Endothelial cell of umbilical vein (primary cell): ENCODE measurements around the gene TAF7. TPM values are rescaled to one million over a fixed set of nuclear protein-coding genes. Genes with fewer than 3 reads are reported as not detected.

Experiments
- BruUV-seq: library from RNA; stranded (reverse); fragments of 400-500 nt; replicated peaks from 2 replicates; lab custom pipeline; 2021; lab: Mats Ljungman, UMichigan
- CTCF ChIA-PET: fragments of 300-600, 350-600 bp; sonication (Branson Sonifier 250); formaldehyde crosslinking; loops from one replicate; lab custom pipeline; 2021; ENCODE audit warnings: antibody characterized with exemption, inconsistent platforms; lab: Charles Lee
- POLR2A ChIA-PET: fragments of 300-600, 350-600 bp; sonication (Branson Sonifier 250); formaldehyde crosslinking; loops from one replicate; lab custom pipeline; 2021; ENCODE audit warnings: antibody characterized with exemption, inconsistent platforms; lab: Charles Lee
- DNase-seq: peaks from one replicate; pipeline ENCODE4 v3.0.0-alpha.2; 2011; ENCODE audit warnings: low read depth, low spot score
- FAIRE-seq: peaks from 2 replicates; lab custom pipeline; 2011; peaks lifted over from hg19 to GRCh38; lab: Jason Lieb, UNC
- H2AFZ ChIP-seq: 2 replicates; pipeline ENCODE4 v1.6.0; 2012; ENCODE audit warnings: low read depth, low read length, control low read depth, inconsistent platforms
- H3K27ac ChIP-seq: 2 replicates; pipeline ENCODE4 v1.5.1; 2011; ENCODE audit warnings: low read depth, mild to moderate bottlenecking, control low read depth, low read length, moderate library complexity; ENCODE audit not compliant: insufficient read depth
- H3K27me3 ChIP-seq, 2 experiments: 2 replicates each; pipeline versions ENCODE4 v1.6.0 to v1.6.1; 2011; ENCODE audit warnings: low read length in 2 of 2, mixed read lengths in 1 of 2; ENCODE audit not compliant: control insufficient read depth in 2 of 2, insufficient read depth in 2 of 2
- H3K36me3 ChIP-seq, 2 experiments: 2 replicates in 1 of 2; 3 replicates in 1 of 2; pipeline ENCODE4 v1.5.1; 2011; ENCODE audit warnings: low read length in 2 of 2, mild to moderate bottlenecking in 1 of 2, moderate library complexity in 1 of 2; ENCODE audit not compliant: control insufficient read depth in 2 of 2, insufficient read depth in 2 of 2; ENCODE audit errors: extremely low read depth in 1 of 2
- H3K4me1 ChIP-seq: 3 replicates; pipeline ENCODE4 v1.5.1; 2011; ENCODE audit warnings: mild to moderate bottlenecking, low read length; ENCODE audit not compliant: control insufficient read depth, insufficient read depth; ENCODE audit errors: extremely low read depth
- H3K4me2 ChIP-seq: 2 replicates; pipeline ENCODE4 v1.6.1; 2011; ENCODE audit warnings: low read length, control low read depth, mixed read lengths; ENCODE audit not compliant: insufficient read depth
- H3K4me3 ChIP-seq, 3 experiments: fragments of 200-600 bp in 1 of 3; sonication (generic), shearing (Covaris generic) in 1 of 3; replicated peaks in 1 of 3; 2 replicates each; pipeline ENCODE4 v1.5.1; 2011 to 2016; ENCODE audit warnings: control low read depth in 3 of 3, low read length in 3 of 3, mild to moderate bottlenecking in 2 of 3, inconsistent platforms in 1 of 3, low read depth in 1 of 3, moderate library complexity in 1 of 3; ENCODE audit not compliant: insufficient read depth in 1 of 3
- H3K79me2 ChIP-seq: 2 replicates; pipeline ENCODE4 v1.6.0; 2012; ENCODE audit warnings: low read length, inconsistent platforms; ENCODE audit not compliant: control insufficient read depth, insufficient read depth
- H3K9ac ChIP-seq: replicated peaks from 2 replicates; pipeline ENCODE3; 2011; ENCODE audit warnings: low read length, control low read depth; ENCODE audit not compliant: insufficient read depth; ENCODE audit errors: extremely low read depth
- H3K9me1 ChIP-seq: replicated peaks from 3 replicates; pipeline ENCODE4 v1.6.0; 2011; ENCODE audit warnings: mild to moderate bottlenecking, low read length; ENCODE audit not compliant: control insufficient read depth, insufficient read depth; ENCODE audit errors: extremely low read depth
- H3K9me3 ChIP-seq: replicated peaks from 2 replicates; pipeline ENCODE4 v1.5.1; 2012; ENCODE audit warnings: low read length, inconsistent platforms; ENCODE audit not compliant: control insufficient read depth, insufficient read depth
- H4K20me1 ChIP-seq: replicated peaks from 2 replicates; pipeline ENCODE3; 2011; ENCODE audit warnings: mild to moderate bottlenecking, low read length; ENCODE audit not compliant: control insufficient read depth, insufficient read depth; ENCODE audit errors: extremely low read depth
- EZH2 ChIP-seq: IDR thresholded peaks from 2 replicates; pipeline ENCODE4 v1.6.1; 2012; ENCODE audit warnings: borderline replicate concordance, low read depth, mild to moderate bottlenecking, moderate library complexity, low read length, inconsistent platforms; ENCODE audit not compliant: severe bottlenecking
- FOS ChIP-seq: IDR thresholded peaks from 2 replicates; pipeline ENCODE4 v1.6.1; 2011; ENCODE audit warnings: mild to moderate bottlenecking, low read length, moderate library complexity, borderline replicate concordance; ENCODE audit not compliant: insufficient read depth
- GATA2 ChIP-seq: IDR thresholded peaks from 2 replicates; pipeline ENCODE4 v1.7.0; 2011; ENCODE audit warnings: low read depth, mild to moderate bottlenecking, moderate library complexity, mixed read lengths, low read length; ENCODE audit not compliant: insufficient read length, insufficient read depth
- JUN ChIP-seq: IDR thresholded peaks from 2 replicates; pipeline ENCODE4 v1.6.1; 2011; ENCODE audit warnings: borderline replicate concordance, low read depth; ENCODE audit not compliant: insufficient read length, insufficient read depth
- MYC ChIP-seq: IDR thresholded peaks from one replicate; pipeline ENCODE4 v1.6.1; 2011; ENCODE audit warnings: mild to moderate bottlenecking, low read depth, low read length
- POLR2A ChIP-seq: IDR thresholded peaks from 2 replicates; pipeline ENCODE4 v1.6.1; 2012; ENCODE audit warnings: low read depth, mild to moderate bottlenecking, control low read depth, low read length
- POLR2AphosphoS5 ChIP-seq: IDR thresholded peaks from 2 replicates; pipeline ENCODE4 v1.6.1; 2012; ENCODE audit warnings: low read depth, mild to moderate bottlenecking, control low read depth, low read length, moderate library complexity; ENCODE audit not compliant: insufficient read depth
- dilution Hi-C: fragments of 300-500 bp; cut with MboI; formaldehyde crosslinking; loops from one replicate; pipeline ENCODE4 v1.15.0; 2019; ENCODE audit warnings: low sequenced_read_pairs; ENCODE audit not compliant: extremely low pct_ligation_motif_present
- intact Hi-C: fragments of 100-400 bp; cut with micrococcal nuclease; formaldehyde crosslinking; loops from one replicate; pipeline ENCODE4 v1.10.0; 2022
- polyA plus RNA-seq, 4 experiments: library from polyadenylated mRNA; depleted of rRNA in 3 of 4; stranded (reverse) in 3 of 4; unstranded in 1 of 4; fragments of >200 nt; gene quantifications; 2 replicates each; pipeline versions ENCODE4 v1.2.1 to v1.2.3, GENCODE V29; 2011 to 2012; ENCODE audit warnings: missing spikeins in 1 of 4
- total RNA-seq: library from RNA; stranded (reverse); gene quantifications from 2 replicates; pipeline ENCODE4 v1.2.3, GENCODE V29; 2021
- TF ChIP-seq, protein P1 (sequence below): IDR thresholded peaks from 2 replicates; pipeline ENCODE4 v1.6.1; 2011; ENCODE audit not compliant: insufficient read depth, insufficient read length
- TF ChIP-seq, protein P2 (sequence below), 2 donors: IDR thresholded peaks; 1 replicate in 1 of 2; 2 replicates in 1 of 2; pipeline ENCODE4 v1.5.1; 2011; ENCODE audit warnings: low read length in 2 of 2, mild to moderate bottlenecking in 2 of 2, moderate library complexity in 2 of 2, control low read depth in 1 of 2, inconsistent platforms in 1 of 2, low read depth in 1 of 2; ENCODE audit not compliant: insufficient read depth in 1 of 2; ENCODE audit errors: extremely low read depth in 1 of 2

The TAF7 gene
- total and polyA plus RNA-seq, 2 donors (not counting 3 experiments of a cell fraction or from before 2014, with no cell fraction given), result 21.8 to 62.0 TPM

DNA sequence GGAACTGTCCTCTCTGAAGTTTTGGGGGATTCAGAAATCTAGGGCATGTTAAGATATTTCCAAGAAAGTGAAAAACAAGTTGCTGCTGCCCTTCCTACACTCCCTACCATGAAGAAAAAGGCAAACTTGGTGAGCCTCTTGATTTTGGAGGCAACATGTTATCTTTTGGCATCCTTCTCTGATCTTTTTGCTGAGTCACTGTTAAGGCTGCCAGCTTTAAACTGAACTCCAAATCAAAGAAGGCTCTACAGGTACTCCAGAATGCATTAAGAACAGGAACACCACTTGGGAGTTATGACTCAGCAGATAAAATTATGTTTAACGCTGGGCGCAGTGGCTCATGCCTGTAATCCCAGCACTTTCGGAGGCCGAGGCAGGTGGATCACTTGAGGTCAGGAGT, 51.4 kb downstream of the TAF7 start:
- Histone ChIP-seq H3K79me2 (no peaks in the 10 kb centered on the region), H3K9ac (no peak overlapping the region), H3K27me3 (no peaks in the 10 kb centered on the region), H3K36me3 (no peaks in the 10 kb centered on the region), H2AFZ (no peak overlapping the region), H3K27ac (no peak overlapping the region), H3K9me1 (no peaks in the 10 kb centered on the region), H3K4me3 (no peak overlapping the region), H4K20me1 (no peaks in the 10 kb centered on the region), H3K4me1 (no peaks in the 10 kb centered on the region), H3K9me3 (peaks cover 3% of the 10 kb centered on the region), H3K4me2 (no peak overlapping the region)
- POLR2A ChIA-PET, result no interaction called here
- no TSS peak for BruUV-seq
- dilution Hi-C loops (no loop called here), intact Hi-C loops (no loop called here)
- FAIRE-seq, result no peak
- TF ChIP-seq POLR2A (no peak), GATA2 (no peak), MYC (no peak), FOS (no peak), POLR2AphosphoS5 (no peak), EZH2 (no peak), JUN (no peak)
- TF ChIP-seq, protein P1, sequence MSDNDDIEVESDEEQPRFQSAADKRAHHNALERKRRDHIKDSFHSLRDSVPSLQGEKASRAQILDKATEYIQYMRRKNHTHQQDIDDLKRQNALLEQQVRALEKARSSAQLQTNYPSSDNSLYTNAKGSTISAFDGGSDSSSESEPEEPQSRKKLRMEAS, result no peak
- TF ChIP-seq, protein P2, sequence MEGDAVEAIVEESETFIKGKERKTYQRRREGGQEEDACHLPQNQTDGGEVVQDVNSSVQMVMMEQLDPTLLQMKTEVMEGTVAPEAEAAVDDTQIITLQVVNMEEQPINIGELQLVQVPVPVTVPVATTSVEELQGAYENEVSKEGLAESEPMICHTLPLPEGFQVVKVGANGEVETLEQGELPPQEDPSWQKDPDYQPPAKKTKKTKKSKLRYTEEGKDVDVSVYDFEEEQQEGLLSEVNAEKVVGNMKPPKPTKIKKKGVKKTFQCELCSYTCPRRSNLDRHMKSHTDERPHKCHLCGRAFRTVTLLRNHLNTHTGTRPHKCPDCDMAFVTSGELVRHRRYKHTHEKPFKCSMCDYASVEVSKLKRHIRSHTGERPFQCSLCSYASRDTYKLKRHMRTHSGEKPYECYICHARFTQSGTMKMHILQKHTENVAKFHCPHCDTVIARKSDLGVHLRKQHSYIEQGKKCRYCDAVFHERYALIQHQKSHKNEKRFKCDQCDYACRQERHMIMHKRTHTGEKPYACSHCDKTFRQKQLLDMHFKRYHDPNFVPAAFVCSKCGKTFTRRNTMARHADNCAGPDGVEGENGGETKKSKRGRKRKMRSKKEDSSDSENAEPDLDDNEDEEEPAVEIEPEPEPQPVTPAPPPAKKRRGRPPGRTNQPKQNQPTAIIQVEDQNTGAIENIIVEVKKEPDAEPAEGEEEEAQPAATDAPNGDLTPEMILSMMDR (IDR thresholded peaks at IDR 0.05; ENCODE audit: extremely low read depth in 1 of 2, insufficient read depth in 1 of 2, low read depth in 1 of 2, low read length in 2 of 2), result no peak
- CTCF ChIA-PET, result no interaction called here
- DNase-seq, result no peak

Other genes starting within 250 kb of the TAF7 start
Only the 30 nearest of the 38 such genes appear.
- gene PCDHB7, start 148.1 kb downstream of the TAF7 start, total RNA-seq, result 0.27 and 0.48 TPM in 2 replicates
- 0.54 and 0.57 TPM in 2 replicates for gene PCDHB7, start 148.1 kb downstream of the TAF7 start, polyA plus RNA-seq
- 0.53 TPM in 1 of 2 replicates, not detected in the other for gene PCDHB8, start 143.0 kb downstream of the TAF7 start, total RNA-seq
- gene PCDHB8, start 143.0 kb downstream of the TAF7 start, polyA plus RNA-seq, result 0.11 and 0.25 TPM in 2 replicates
- gene PCDHB16, start 138.4 kb downstream of the TAF7 start, total RNA-seq, result 0.12 and 0.22 TPM in 2 replicates
- gene PCDHB16, start 138.4 kb downstream of the TAF7 start, polyA plus RNA-seq, result 0.18 and 0.33 TPM in 2 replicates
- gene PCDHB9, start 133.6 kb downstream of the TAF7 start, total RNA-seq, result 0.16 and 0.20 TPM in 2 replicates
- 0.14 and 0.29 TPM in 2 replicates for gene PCDHB9, start 133.6 kb downstream of the TAF7 start, polyA plus RNA-seq
- 0.62 and 0.81 TPM in 2 replicates for gene PCDHB10, start 128.4 kb downstream of the TAF7 start, total RNA-seq
- gene PCDHB10, start 128.4 kb downstream of the TAF7 start, polyA plus RNA-seq, result 0.51 and 0.68 TPM in 2 replicates
- 0.16 and 0.18 TPM in 2 replicates for gene PCDHB11, start 121.2 kb downstream of the TAF7 start, total RNA-seq
- 0.11 and 0.13 TPM in 2 replicates for gene PCDHB11, start 121.2 kb downstream of the TAF7 start, polyA plus RNA-seq
- gene PCDHB12, start 112.1 kb downstream of the TAF7 start, total RNA-seq, result 0.18 and 0.20 TPM in 2 replicates
- 0.36 and 0.41 TPM in 2 replicates for gene PCDHB12, start 112.1 kb downstream of the TAF7 start, polyA plus RNA-seq
- gene PCDHB13, start 106.9 kb downstream of the TAF7 start, total RNA-seq, result 0.65 and 0.77 TPM in 2 replicates
- 0.57 and 0.64 TPM in 2 replicates for gene PCDHB13, start 106.9 kb downstream of the TAF7 start, polyA plus RNA-seq
- gene PCDHB14, start 97.4 kb downstream of the TAF7 start, total RNA-seq, result 0.55 and 1.0 TPM in 2 replicates
- 0.72 and 0.73 TPM in 2 replicates for gene PCDHB14, start 97.4 kb downstream of the TAF7 start, polyA plus RNA-seq
- 0.55 and 0.69 TPM in 2 replicates for gene PCDHB15, start 75.4 kb downstream of the TAF7 start, total RNA-seq
- 0.51 and 0.55 TPM in 2 replicates for gene PCDHB15, start 75.4 kb downstream of the TAF7 start, polyA plus RNA-seq
- gene SLC25A2, start 16.7 kb downstream of the TAF7 start, total RNA-seq, result 0.39 and 0.46 TPM in 2 replicates
- gene SLC25A2, start 16.7 kb downstream of the TAF7 start, polyA plus RNA-seq, result not detected in 2 replicates
- 0.22 and 0.30 TPM in 2 replicates for gene PCDHGA1, start 9.7 kb upstream of the TAF7 start, total RNA-seq
- 0.44 and 0.45 TPM in 2 replicates for gene PCDHGA1, start 9.7 kb upstream of the TAF7 start, polyA plus RNA-seq
- gene PCDHGA2, start 18.0 kb upstream of the TAF7 start, total RNA-seq, result 0.58 and 1.2 TPM in 2 replicates
- 1.9 and 2.0 TPM in 2 replicates for gene PCDHGA2, start 18.0 kb upstream of the TAF7 start, polyA plus RNA-seq
- 1.1 and 1.2 TPM in 2 replicates for gene PCDHGA3, start 23.0 kb upstream of the TAF7 start, total RNA-seq
- gene PCDHGA3, start 23.0 kb upstream of the TAF7 start, polyA plus RNA-seq, result 0.88 and 1.2 TPM in 2 replicates
- 0.58 and 0.62 TPM in 2 replicates for gene PCDHGB1, start 29.3 kb upstream of the TAF7 start, total RNA-seq
- gene PCDHGB1, start 29.3 kb upstream of the TAF7 start, polyA plus RNA-seq, result 0.39 and 0.48 TPM in 2 replicates
- gene PCDHGA4, start 34.2 kb upstream of the TAF7 start, total RNA-seq, result 3.0 TPM in 2 replicates
- gene PCDHGA4, start 34.2 kb upstream of the TAF7 start, polyA plus RNA-seq, result 2.4 and 2.6 TPM in 2 replicates
- gene PCDHGB2, start 39.2 kb upstream of the TAF7 start, total RNA-seq, result 1.9 and 2.9 TPM in 2 replicates
- gene PCDHGB2, start 39.2 kb upstream of the TAF7 start, polyA plus RNA-seq, result 1.1 TPM in 2 replicates
- 0.78 and 0.93 TPM in 2 replicates for gene PCDHGA5, start 43.4 kb upstream of the TAF7 start, total RNA-seq
- 0.36 and 0.51 TPM in 2 replicates for gene PCDHGA5, start 43.4 kb upstream of the TAF7 start, polyA plus RNA-seq
- gene PCDHGB3, start 49.5 kb upstream of the TAF7 start, total RNA-seq, result 1.7 and 2.0 TPM in 2 replicates
- gene PCDHGB3, start 49.5 kb upstream of the TAF7 start, polyA plus RNA-seq, result 1.4 and 1.8 TPM in 2 replicates
- gene PCDHGA6, start 53.1 kb upstream of the TAF7 start, total RNA-seq, result 2.7 and 2.9 TPM in 2 replicates
- gene PCDHGA6, start 53.1 kb upstream of the TAF7 start, polyA plus RNA-seq, result 2.6 and 2.7 TPM in 2 replicates
- 1.5 and 1.8 TPM in 2 replicates for gene PCDHGA7, start 62.0 kb upstream of the TAF7 start, total RNA-seq
- 0.68 and 0.84 TPM in 2 replicates for gene PCDHGA7, start 62.0 kb upstream of the TAF7 start, polyA plus RNA-seq
- gene PCDHGB4, start 66.9 kb upstream of the TAF7 start, total RNA-seq, result 4.4 and 6.5 TPM in 2 replicates
- 6.9 and 8.1 TPM in 2 replicates for gene PCDHGB4, start 66.9 kb upstream of the TAF7 start, polyA plus RNA-seq
- gene PCDHGA8, start 71.8 kb upstream of the TAF7 start, total RNA-seq, result 0.53 and 0.95 TPM in 2 replicates
- gene PCDHGA8, start 71.8 kb upstream of the TAF7 start, polyA plus RNA-seq, result 0.43 and 0.44 TPM in 2 replicates
- 11.4 and 14.4 TPM in 2 replicates for gene PCDHGB5, start 77.2 kb upstream of the TAF7 start, total RNA-seq
- 7.9 and 10.1 TPM in 2 replicates for gene PCDHGB5, start 77.2 kb upstream of the TAF7 start, polyA plus RNA-seq
- gene PCDHGA9, start 82.0 kb upstream of the TAF7 start, total RNA-seq, result 3.5 and 3.9 TPM in 2 replicates
- 1.1 and 1.2 TPM in 2 replicates for gene PCDHGA9, start 82.0 kb upstream of the TAF7 start, polyA plus RNA-seq
- gene PCDHGB6, start 87.2 kb upstream of the TAF7 start, total RNA-seq, result 4.8 and 4.9 TPM in 2 replicates
- gene PCDHGB6, start 87.2 kb upstream of the TAF7 start, polyA plus RNA-seq, result 2.2 and 2.3 TPM in 2 replicates
- gene PCDHGA10, start 92.2 kb upstream of the TAF7 start, total RNA-seq, result 4.4 and 5.8 TPM in 2 replicates
- gene PCDHGA10, start 92.2 kb upstream of the TAF7 start, polyA plus RNA-seq, result 3.6 and 3.7 TPM in 2 replicates
- gene PCDHGB7, start 96.9 kb upstream of the TAF7 start, total RNA-seq, result 12.6 and 13.0 TPM in 2 replicates
- 6.5 and 6.9 TPM in 2 replicates for gene PCDHGB7, start 96.9 kb upstream of the TAF7 start, polyA plus RNA-seq
- gene PCDHGA11, start 100.3 kb upstream of the TAF7 start, total RNA-seq, result 10.3 and 11.5 TPM in 2 replicates
- 8.0 and 8.1 TPM in 2 replicates for gene PCDHGA11, start 100.3 kb upstream of the TAF7 start, polyA plus RNA-seq
- 7.6 and 9.9 TPM in 2 replicates for gene PCDHGA12, start 109.7 kb upstream of the TAF7 start, total RNA-seq
- gene PCDHGA12, start 109.7 kb upstream of the TAF7 start, polyA plus RNA-seq, result 3.2 and 4.2 TPM in 2 replicates